Stimulated activated CD4-positive, alpha-beta T cell treated with anti-CD3 and anti-CD28 coated beads, TNF-alpha, amount 100 ng/mL, for 48 hours (primary cell): ENCODE results near the gene NEURL1B.
A peak's percentile ranks its signal among the peaks of the same experiment; 100 is the strongest.

ENCODE experiments used
- DNase-seq, 3 donors: peaks; one replicate each; pipeline ENCODE4 v3.0.0-alpha.2; 2020; ENCODE audit warnings: low read depth in 3 of 3

NEURL1B gene

GRCh38 chr5:172714491-172715420 lies 73.7 kb downstream of the NEURL1B start:
- peak; percentile 38 to 58 (median 38) for DNase-seq

GRCh38 chr5:172715421-172715780 lies 74.3 kb downstream of the NEURL1B start:
- no peak for DNase-seq

GRCh38 chr5:172715931-172716682 lies 75.0 kb downstream of the NEURL1B start:
- DNase-seq: no peak

- DNase-seq: peak; percentile 54 to 74 (median 74)
These were observed 75.8 kb downstream of the NEURL1B start for GRCh38 chr5:172716796-172717313.

- no peak for DNase-seq
These were observed 76.6 kb downstream of the NEURL1B start for GRCh38 chr5:172717481-172718195.

- DNase-seq: no peak
These were observed 77.6 kb downstream of the NEURL1B start for GRCh38 chr5:172718527-172719114.

- DNase-seq: no peak
These were observed 78.1 kb downstream of the NEURL1B start for GRCh38 chr5:172719211-172719610.

GRCh38 chr5:172720655-172721054 lies 79.6 kb downstream of the NEURL1B start:
- no peak for DNase-seq

- no peak for DNase-seq
These were observed 80.6 kb downstream of the NEURL1B start for GRCh38 chr5:172721455-172722326.

GRCh38 chr5:172722327-172722815 lies 81.3 kb downstream of the NEURL1B start:
- no peak for DNase-seq

GRCh38 chr5:172723508-172723907 lies 82.4 kb downstream of the NEURL1B start:
- no peak for DNase-seq

GRCh38 chr5:172724242-172725183 lies 83.5 kb downstream of the NEURL1B start:
- DNase-seq: no peak

- no peak for DNase-seq
These were observed 84.2 kb downstream of the NEURL1B start for GRCh38 chr5:172725273-172725672.

GRCh38 chr5:172725785-172726184 lies 84.7 kb downstream of the NEURL1B start:
- DNase-seq: no peak

- no peak for DNase-seq
These were observed 85.9 kb downstream of the NEURL1B start for GRCh38 chr5:172726966-172727365.

- DNase-seq: no peak
These were observed 86.5 kb downstream of the NEURL1B start for GRCh38 chr5:172727551-172727950.

GRCh38 chr5:172728481-172729241 lies 87.6 kb downstream of the NEURL1B start:
- DNase-seq: no peak

- no peak for DNase-seq
These were observed 88.5 kb downstream of the NEURL1B start for GRCh38 chr5:172729588-172729987.
